ENCODE data around the gene PDE6H. TPM values are rescaled to one million over a fixed set of nuclear protein-coding genes. Genes with fewer than 3 reads are reported as not detected.

Gene PDE6H
- total RNA-seq (2014; rRNA removed) (not detected in 2 replicates), Bru-seq, nascent RNA (not detected), BruChase-seq, experiment 1, labeled RNA remaining after a 6-hour chase (percentile 8 among the genes with signal in this experiment), BruChase-seq, experiment 2, labeled RNA remaining after a 2-hour chase (percentile 7 among the genes with signal in this experiment)
- long read RNA-seq, result 0 reads

- Histone ChIP-seq H3K9me2 (replicated peaks; ENCODE audit: low read length) (no peaks in the 10 kb centered on the region), H3K9me3 (ENCODE audit: low read length) (no peaks in the 10 kb centered on the region), H3K4me1 (ENCODE audit: insufficient read depth, low read length) (no peaks in the 10 kb centered on the region), H3K79me2 (ENCODE audit: low read length) (no peaks in the 10 kb centered on the region), H3K9ac (ENCODE audit: low read length) (no peak within 1 kb of the TSS), H2AFZ (ENCODE audit: low read length) (no peak within 1 kb of the TSS), H3K27me3 (ENCODE audit: low read length) (no peaks in the 10 kb centered on the region), H4K20me1 (ENCODE audit: low read length) (no peaks in the 10 kb centered on the region), H3F3A (ENCODE audit: low read length, unreplicated experiment) (no peaks in the 10 kb centered on the region), H3K4me2 (ENCODE audit: low read length) (no peak within 1 kb of the TSS), H3K4me3 (ENCODE audit: low read length) (no peak within 1 kb of the TSS), H3K36me3 (ENCODE audit: low read depth, low read length) (no peaks in the 10 kb centered on the region), H3K27ac (ENCODE audit: low read length) (no peak within 1 kb of the TSS)
- no TSS peak for BruUV-seq (replicated peaks)
- ChIA-PET POLR2A (ENCODE audit: unreplicated experiment) (no interaction called here), CTCF (no interaction called here)
- intact Hi-C loops (cut with micrococcal nuclease), result no loop called here
- no peak for TF ChIP-seq CTCF (conservative IDR thresholded peaks at IDR 0.05; ENCODE audit: low read depth, low read length)
- no peak for TF ChIP-seq EZH2 (IDR thresholded peaks at IDR 0.05; ENCODE audit: low read length, unreplicated experiment)
- no peak for TF ChIP-seq EZH2phosphoT487 (IDR thresholded peaks at IDR 0.05; ENCODE audit: borderline replicate concordance, low read length)
- DNase-seq (no peak), ATAC-seq (no peak)
Measured at GRCh38 chr12:14972816-14973215, at the start of gene PDE6H. Gene PDE6H, plus strand, starts transcription at chr12:14973042. Its CDS starts 4,971 bp downstream, at chr12:14978013.

GRCh38 chr12:14923944-14924343 lies 48.9 kb upstream of the PDE6H start:
- intact Hi-C loops (cut with micrococcal nuclease), result no loop called here
- DNase-seq (no peak), ATAC-seq (no peak)
- Histone ChIP-seq H3K4me3 (ENCODE audit: low read length) (no peak overlapping the region), H3K9me2 (replicated peaks; ENCODE audit: low read length) (no peaks in the 10 kb centered on the region), H3K27ac (ENCODE audit: low read length) (no peak overlapping the region), H3K79me2 (ENCODE audit: low read length) (no peaks in the 10 kb centered on the region), H3K4me1 (ENCODE audit: insufficient read depth, low read length) (peaks cover 8% of the 10 kb centered on the region), H3K36me3 (ENCODE audit: low read depth, low read length) (no peaks in the 10 kb centered on the region), H3K4me2 (ENCODE audit: low read length) (no peak overlapping the region), H3K9ac (ENCODE audit: low read length) (no peak overlapping the region), H3K27me3 (ENCODE audit: low read length) (no peaks in the 10 kb centered on the region), H2AFZ (ENCODE audit: low read length) (no peak overlapping the region), H3F3A (ENCODE audit: low read length, unreplicated experiment) (no peaks in the 10 kb centered on the region), H3K9me3 (ENCODE audit: low read length) (no peaks in the 10 kb centered on the region), H4K20me1 (ENCODE audit: low read length) (no peaks in the 10 kb centered on the region)
- CTCF ChIA-PET, result no interaction called here
- POLR2A ChIA-PET (ENCODE audit: unreplicated experiment), result no interaction called here
- TF ChIP-seq EZH2phosphoT487 (IDR thresholded peaks at IDR 0.05; ENCODE audit: borderline replicate concordance, low read length), result no peak
- no peak for TF ChIP-seq CTCF (conservative IDR thresholded peaks at IDR 0.05; ENCODE audit: low read depth, low read length)
- no peak for TF ChIP-seq EZH2 (IDR thresholded peaks at IDR 0.05; ENCODE audit: low read length, unreplicated experiment)
- BruUV-seq (replicated peaks), result no TSS peak

- no peaks in the 10 kb centered on the region for H3K36me3 ChIP-seq (ENCODE audit: low read depth, low read length)
- no peaks in the 10 kb centered on the region for H3K9me2 ChIP-seq (replicated peaks; ENCODE audit: low read length)
- ATAC-seq (no peak), DNase-seq (no peak)
- TF ChIP-seq EZH2 (IDR thresholded peaks at IDR 0.05; ENCODE audit: low read length, unreplicated experiment) (no peak), CTCF (conservative IDR thresholded peaks at IDR 0.05; ENCODE audit: low read depth, low read length) (no peak), EZH2phosphoT487 (IDR thresholded peaks at IDR 0.05; ENCODE audit: borderline replicate concordance, low read length) (no peak)
- ChIA-PET POLR2A (ENCODE audit: unreplicated experiment) (no interaction called here), CTCF (no interaction called here)
- peaks cover 14% of the 10 kb centered on the region for H3K4me1 ChIP-seq (ENCODE audit: insufficient read depth, low read length)
- intact Hi-C loops (cut with micrococcal nuclease), result no loop called here
- no peaks in the 10 kb centered on the region for H4K20me1 ChIP-seq (ENCODE audit: low read length)
- H3K4me3 ChIP-seq (ENCODE audit: low read length), result no peak overlapping the region
- H2AFZ ChIP-seq (ENCODE audit: low read length), result no peak overlapping the region
- no peaks in the 10 kb centered on the region for H3F3A ChIP-seq (ENCODE audit: low read length, unreplicated experiment)
- H3K27me3 ChIP-seq (ENCODE audit: low read length), result no peaks in the 10 kb centered on the region
- H3K4me2 ChIP-seq (ENCODE audit: low read length), result no peak overlapping the region
- BruUV-seq (replicated peaks), result no TSS peak
- H3K9me3 ChIP-seq (ENCODE audit: low read length), result no peaks in the 10 kb centered on the region
- no peak overlapping the region for H3K9ac ChIP-seq (ENCODE audit: low read length)
- no peak overlapping the region for H3K27ac ChIP-seq (ENCODE audit: low read length)
- no peaks in the 10 kb centered on the region for H3K79me2 ChIP-seq (ENCODE audit: low read length)
Measured at GRCh38 chr12:14924541-14924940, 48.3 kb upstream of the PDE6H start.

Data from PC-3 (cell line).